Tibial nerve (tissue), 4 donors: ENCODE data around the gene CLEC2B. TPM values are rescaled to one million over a fixed set of nuclear protein-coding genes. Genes with fewer than 3 reads are reported as not detected.

Experiments
- DNase-seq, 2 donors: peaks; one replicate each; pipeline ENCODE4 v3.0.0-alpha.2; 2019; ENCODE audit warnings: low spot score in 2 of 2
- H3K27ac ChIP-seq, 4 donors: fragments of 200-600 bp; sonication (generic) in 3 of 4; one replicate each; pipeline ENCODE4 v1.5.1; 2017 to 2019; ENCODE audit warnings: mild to moderate bottlenecking in 1 of 4
- H3K27me3 ChIP-seq, 2 donors: fragments of 200-600 bp; sonication (generic) in 1 of 2; one replicate each; pipeline versions ENCODE4 v1.5.1 to v1.6.0; 2017 to 2019
- H3K36me3 ChIP-seq, 3 donors: fragments of 200-600 bp; sonication (generic); one replicate each; pipeline ENCODE4 v1.5.1; 2018 to 2019
- H3K4me1 ChIP-seq, 4 donors: fragments of 200-600 bp; sonication (generic) in 3 of 4; one replicate each; pipeline ENCODE4 v1.5.1; 2017 to 2019
- H3K4me3 ChIP-seq, 4 donors: fragments of 200-600 bp; sonication (generic) in 3 of 4; one replicate each; pipeline ENCODE4 v1.5.1; 2017 to 2019; ENCODE audit warnings: mild to moderate bottlenecking in 1 of 4, moderate library complexity in 1 of 4
- H3K9me3 ChIP-seq, 4 donors: fragments of 200-600 bp; sonication (generic) in 3 of 4; one replicate each; pipeline ENCODE4 v1.5.1; 2017 to 2019
- CTCF ChIP-seq, 5 experiments: fragments of 200-600 bp in 3 of 5; fragments of 450-650 bp in 2 of 5; sonication (generic) in 3 of 5; IDR thresholded peaks; one replicate each; pipeline ENCODE4 v1.5.1; 2016 to 2019; ENCODE audit warnings: antibody characterized with exemption in 5 of 5, mild to moderate bottlenecking in 3 of 5, moderate library complexity in 2 of 5
- EP300 ChIP-seq, 2 donors: sonication (generic); formaldehyde crosslinking; IDR thresholded peaks; one replicate each; pipeline ENCODE4 v1.6.1; 2017; ENCODE audit warnings: antibody characterized with exemption in 2 of 2, mild to moderate bottlenecking in 1 of 2
- POLR2A ChIP-seq, 2 donors: fragments of 450-650 bp; IDR thresholded peaks; one replicate each; pipeline ENCODE4 v1.6.1; 2017; ENCODE audit warnings: antibody characterized with exemption in 2 of 2, mild to moderate bottlenecking in 2 of 2, moderate library complexity in 2 of 2
- WGBS, 2 donors: methylation state at CpG; one replicate each; pipeline ENCODE4 v1.1.5; 2018; 5-methylcytosine and 5-hydroxymethylcytosine counted together
- total RNA-seq, 4 donors: library from RNA; depleted of rRNA; stranded (reverse); fragments of >200 nt; gene quantifications; one replicate each; pipeline ENCODE4 v1.1.0, GENCODE V29; 2016

The CLEC2B gene
- total RNA-seq, 4 donors from 2014 or later: 15.3 to 40.4 (median 22.7) TPM

GRCh38 chr12:9851050-9851449, 18.1 kb downstream of the CLEC2B start:
- H3K4me3 ChIP-seq: no peak overlapping the region
- no peaks in the 10 kb centered on the region for H3K4me1 ChIP-seq
- no peaks in the 10 kb centered on the region for H3K27me3 ChIP-seq
- DNase-seq: no peak
- H3K27ac ChIP-seq: no peak overlapping the region
- TF ChIP-seq POLR2A (IDR thresholded peaks at IDR 0.05) (no peak), EP300 (IDR thresholded peaks at IDR 0.05) (no peak), CTCF (IDR thresholded peaks at IDR 0.05) (no peak)
- peaks cover 0 to 41% (median 0%) of the 10 kb centered on the region in 3 donors for H3K36me3 ChIP-seq
- H3K9me3 ChIP-seq: peaks cover 0 to 35% (median 0%) of the 10 kb centered on the region in 4 donors
- 95% methylated on average over 5 of the region's 5 CpGs for WGBS, 2 donors

- no peaks in the 10 kb centered on the region for H3K4me1 ChIP-seq
- peaks cover 0 to 37% (median 0%) of the 10 kb centered on the region in 4 donors for H3K9me3 ChIP-seq
- peaks cover 0 to 33% (median 0%) of the 10 kb centered on the region in 3 donors for H3K36me3 ChIP-seq
- no peak overlapping the region for H3K4me3 ChIP-seq
- no peaks in the 10 kb centered on the region for H3K27me3 ChIP-seq
- no peak for TF ChIP-seq CTCF (IDR thresholded peaks at IDR 0.05)
- TF ChIP-seq POLR2A (IDR thresholded peaks at IDR 0.05): no peak
- no peak for TF ChIP-seq EP300 (IDR thresholded peaks at IDR 0.05)
- WGBS, 2 donors: 85% methylated on average over 5 of the region's 5 CpGs; no CpG with 5 or more reads in 1 of the 2 donors
- H3K27ac ChIP-seq: no peak overlapping the region
- no peak for DNase-seq
These were observed 20.3 kb downstream of the CLEC2B start for GRCh38 chr12:9848899-9849298.

GRCh38 chr12:9843407-9843806, 25.7 kb downstream of the CLEC2B start:
- H3K27me3 ChIP-seq: no peaks in the 10 kb centered on the region
- 74 to 75% methylated on average over 3 of the region's 3 CpGs for WGBS, 2 donors
- H3K4me3 ChIP-seq: no peak overlapping the region
- no peak overlapping the region for H3K27ac ChIP-seq
- no peaks in the 10 kb centered on the region for H3K4me1 ChIP-seq
- DNase-seq: no peak
- peaks cover 0 to 21% (median 0%) of the 10 kb centered on the region in 4 donors for H3K9me3 ChIP-seq
- TF ChIP-seq POLR2A (IDR thresholded peaks at IDR 0.05) (no peak), CTCF (IDR thresholded peaks at IDR 0.05) (no peak), EP300 (IDR thresholded peaks at IDR 0.05) (no peak)
- no peaks in the 10 kb centered on the region for H3K36me3 ChIP-seq

GRCh38 chr12:9831720-9832119, 37.4 kb downstream of the CLEC2B start:
- Histone ChIP-seq H3K27me3 (no peaks in the 10 kb centered on the region), H3K4me1 (no peaks in the 10 kb centered on the region), H3K4me3 (no peak overlapping the region), H3K36me3 (no peaks in the 10 kb centered on the region), H3K9me3 (no peaks in the 10 kb centered on the region), H3K27ac (no peak overlapping the region)
- WGBS, 2 donors: 60 to 64% methylated on average over 3 of the region's 3 CpGs
- TF ChIP-seq POLR2A (IDR thresholded peaks at IDR 0.05) (no peak), CTCF (IDR thresholded peaks at IDR 0.05) (no peak), EP300 (IDR thresholded peaks at IDR 0.05) (no peak)
- DNase-seq: no peak

- H3K9me3 ChIP-seq: no peaks in the 10 kb centered on the region
- TF ChIP-seq EP300 (IDR thresholded peaks at IDR 0.05) (no peak), POLR2A (IDR thresholded peaks at IDR 0.05) (no peak), CTCF (IDR thresholded peaks at IDR 0.05) (no peak)
- H3K27me3 ChIP-seq: no peaks in the 10 kb centered on the region
- H3K27ac ChIP-seq: no peak overlapping the region
- no peaks in the 10 kb centered on the region for H3K36me3 ChIP-seq
- DNase-seq: no peak
- H3K4me3 ChIP-seq: no peak overlapping the region
- 66 to 68% methylated on average over 5 of the region's 5 CpGs for WGBS, 2 donors
- H3K4me1 ChIP-seq: no peaks in the 10 kb centered on the region
These were observed 39.2 kb downstream of the CLEC2B start for GRCh38 chr12:9829982-9830381.
